Measurements from ENCODE around the gene ATG16L2. TPM values are rescaled to one million over a fixed set of nuclear protein-coding genes. Genes with fewer than 3 reads are reported as not detected.

ATG16L2 gene
- total and polyA plus RNA-seq, 2 of the 4 experiments (the other 2 are of a cell fraction) = 1.3 to 12.7 TPM

DNA sequence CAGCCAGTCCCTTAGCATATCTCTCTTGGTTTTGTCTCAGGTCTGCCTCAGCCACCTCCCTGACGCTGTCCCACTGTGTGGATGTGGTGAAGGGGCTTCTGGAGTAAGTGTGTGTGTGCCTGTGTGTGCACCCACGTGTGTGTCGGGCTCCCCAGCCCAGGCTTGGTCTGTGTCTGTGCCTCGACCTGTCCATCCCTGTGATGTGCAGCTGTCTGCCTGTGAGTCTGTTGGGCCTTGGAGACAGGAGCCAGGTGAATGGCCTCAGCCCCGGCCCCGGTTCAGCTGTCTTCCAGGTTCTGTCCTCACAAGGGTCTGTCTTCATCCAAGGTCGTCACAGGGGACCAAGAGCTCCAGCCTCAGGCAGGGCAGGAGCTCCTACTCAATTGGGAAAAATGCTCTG, 9.8 kb downstream of the ATG16L2 start:
- no peak overlapping the region for H2BK15ac ChIP-seq (ENCODE audit: low read depth, low read length)
- ChIA-PET POLR2A (ENCODE audit: unreplicated experiment) (no interaction called here), CTCF (no interaction called here)
- H3K4ac ChIP-seq (ENCODE audit: low read depth, low read length) = no peak overlapping the region
- H3K23ac ChIP-seq (ENCODE audit: low read depth, low read length) = no peak overlapping the region
- no peak overlapping the region for H3K56ac ChIP-seq (ENCODE audit: extremely low read depth, insufficient read depth, low read length)
- dilution Hi-C loops (cut with HindIII; ENCODE audit: low sequenced_read_pairs, unreplicated experiment) = no loop called here
- H3K4me1 ChIP-seq (ENCODE audit: control insufficient read depth, insufficient read depth, low read length) = peaks cover 9% of the 10 kb centered on the region
- H4K5ac ChIP-seq (ENCODE audit: low read depth, low read length) = no peak overlapping the region
- H3K27me3 ChIP-seq (ENCODE audit: control insufficient read depth, insufficient read depth, low read length) = no peaks in the 10 kb centered on the region
- intact Hi-C loops (cut with micrococcal nuclease) = no loop called here
- no peak overlapping the region for H3K18ac ChIP-seq (ENCODE audit: low read depth, low read length)
- H3K4me2 ChIP-seq (ENCODE audit: low read depth, low read length) = no peak overlapping the region
- H3K14ac ChIP-seq (replicated peaks; ENCODE audit: low read depth, low read length) = no peak overlapping the region
- H2AK9ac ChIP-seq (replicated peaks; ENCODE audit: low read depth, low read length, poor library complexity) = peak overlapping the region; percentile 72
- peaks cover 11% of the 10 kb centered on the region for H3K9me1 ChIP-seq (ENCODE audit: insufficient read depth, low read length)
- H2AK5ac ChIP-seq (ENCODE audit: low read depth, low read length) = no peak overlapping the region
- no peak overlapping the region for H2BK20ac ChIP-seq (ENCODE audit: low read depth, low read length)
- WGBS, 2 experiments (ENCODE audit: extremely low coverage in 2 of 2, insufficient read length in 1 of 2) = 72% methylated on average over 6 of the region's 7 CpGs; no CpG with 5 or more reads in 1 of the 2 experiments
- no peak overlapping the region for H2BK5ac ChIP-seq (ENCODE audit: low read depth, low read length, poor library complexity, severe bottlenecking)
- H3K9ac ChIP-seq (ENCODE audit: low read depth, low read length) = no peak overlapping the region
- DNase-seq (no peak), ATAC-seq (ENCODE audit: low read depth) (no peak)
- no TSS peak for BruUV-seq (replicated peaks)
- H2AFZ ChIP-seq (replicated peaks; ENCODE audit: low read length, poor library complexity) = no peak overlapping the region
- no peak overlapping the region for H2BK120ac ChIP-seq (ENCODE audit: low read depth, low read length)
- peaks cover 5% of the 10 kb centered on the region; the same call in 1 of the 2 replicates for H4K20me1 ChIP-seq (ENCODE audit: insufficient read depth, low read length)
- in situ Hi-C loops (cut with MboI; ENCODE audit: low sequenced_read_pairs) = no loop called here
- H3K36me3 ChIP-seq (ENCODE audit: control insufficient read depth, insufficient read depth, low read length) = no peaks in the 10 kb centered on the region
- H4K91ac ChIP-seq (ENCODE audit: insufficient read depth, low read depth, low read length) = no peak overlapping the region
- H3K4me3 ChIP-seq (ENCODE audit: insufficient read depth, low read depth, low read length) = no peak overlapping the region
- no peak overlapping the region for H4K8ac ChIP-seq (ENCODE audit: low read depth in 2 of 2, low read length in 2 of 2)
- H3K9me3 ChIP-seq (ENCODE audit: control insufficient read depth, insufficient read depth, low read length) = no peaks in the 10 kb centered on the region
- TF ChIP-seq, protein P1, sequence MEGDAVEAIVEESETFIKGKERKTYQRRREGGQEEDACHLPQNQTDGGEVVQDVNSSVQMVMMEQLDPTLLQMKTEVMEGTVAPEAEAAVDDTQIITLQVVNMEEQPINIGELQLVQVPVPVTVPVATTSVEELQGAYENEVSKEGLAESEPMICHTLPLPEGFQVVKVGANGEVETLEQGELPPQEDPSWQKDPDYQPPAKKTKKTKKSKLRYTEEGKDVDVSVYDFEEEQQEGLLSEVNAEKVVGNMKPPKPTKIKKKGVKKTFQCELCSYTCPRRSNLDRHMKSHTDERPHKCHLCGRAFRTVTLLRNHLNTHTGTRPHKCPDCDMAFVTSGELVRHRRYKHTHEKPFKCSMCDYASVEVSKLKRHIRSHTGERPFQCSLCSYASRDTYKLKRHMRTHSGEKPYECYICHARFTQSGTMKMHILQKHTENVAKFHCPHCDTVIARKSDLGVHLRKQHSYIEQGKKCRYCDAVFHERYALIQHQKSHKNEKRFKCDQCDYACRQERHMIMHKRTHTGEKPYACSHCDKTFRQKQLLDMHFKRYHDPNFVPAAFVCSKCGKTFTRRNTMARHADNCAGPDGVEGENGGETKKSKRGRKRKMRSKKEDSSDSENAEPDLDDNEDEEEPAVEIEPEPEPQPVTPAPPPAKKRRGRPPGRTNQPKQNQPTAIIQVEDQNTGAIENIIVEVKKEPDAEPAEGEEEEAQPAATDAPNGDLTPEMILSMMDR (conservative IDR thresholded peaks at IDR 0.05; ENCODE audit: low read depth, low read length) = no peak
- no peak for TF ChIP-seq FOS (IDR thresholded peaks at IDR 0.05; ENCODE audit: low read depth, low read length)
- no peak for TF ChIP-seq RCOR1 (IDR thresholded peaks at IDR 0.05; ENCODE audit: insufficient replicate concordance, low read length)
- TF ChIP-seq, protein P2, sequence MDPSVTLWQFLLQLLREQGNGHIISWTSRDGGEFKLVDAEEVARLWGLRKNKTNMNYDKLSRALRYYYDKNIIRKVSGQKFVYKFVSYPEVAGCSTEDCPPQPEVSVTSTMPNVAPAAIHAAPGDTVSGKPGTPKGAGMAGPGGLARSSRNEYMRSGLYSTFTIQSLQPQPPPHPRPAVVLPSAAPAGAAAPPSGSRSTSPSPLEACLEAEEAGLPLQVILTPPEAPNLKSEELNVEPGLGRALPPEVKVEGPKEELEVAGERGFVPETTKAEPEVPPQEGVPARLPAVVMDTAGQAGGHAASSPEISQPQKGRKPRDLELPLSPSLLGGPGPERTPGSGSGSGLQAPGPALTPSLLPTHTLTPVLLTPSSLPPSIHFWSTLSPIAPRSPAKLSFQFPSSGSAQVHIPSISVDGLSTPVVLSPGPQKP (IDR thresholded peaks at IDR 0.05; ENCODE audit: borderline replicate concordance, low read depth, low read length) = no peak
- no peak for TF ChIP-seq MAFK (IDR thresholded peaks at IDR 0.05; ENCODE audit: low read depth, low read length)
- no peak for TF ChIP-seq MAZ (IDR thresholded peaks at IDR 0.05; ENCODE audit: borderline replicate concordance, low read depth, low read length)
- TF ChIP-seq USF2 (IDR thresholded peaks at IDR 0.05; ENCODE audit: low read depth, low read length) = no peak
- TF ChIP-seq NFE2L2 (IDR thresholded peaks at IDR 0.05; ENCODE audit: low read depth, low read length) = no peak
- no peak for TF ChIP-seq RAD21 (IDR thresholded peaks at IDR 0.05; ENCODE audit: low read length)
- no peak for TF ChIP-seq BHLHE40 (IDR thresholded peaks at IDR 0.05; ENCODE audit: low read depth, low read length)
- TF ChIP-seq SMC3 (IDR thresholded peaks at IDR 0.05; ENCODE audit: low read depth, low read length) = no peak
- no peak for TF ChIP-seq MXI1 (IDR thresholded peaks at IDR 0.05; ENCODE audit: borderline replicate concordance, low read depth, low read length)
- H3K27ac ChIP-seq (ENCODE audit: insufficient read depth, low read length) = no peak overlapping the region
- peaks cover 0 to 8% of the 10 kb centered on the region in 2 experiments; a peak in 1 of 4 replicates for H3K79me1 ChIP-seq (ENCODE audit: low read depth in 1 of 2, low read length in 2 of 2)

All from IMR-90 (cell line).